Kidney epithelial cell (primary cell): ENCODE data around the gene CLRN3. TPM values are rescaled to one million over a fixed set of nuclear protein-coding genes. Genes with fewer than 3 reads are reported as not detected.

Experiments used
- DNase-seq: peaks from one replicate; pipeline ENCODE4 v3.0.0-alpha.2; 2010; ENCODE audit warnings: low read depth
- H3K27me3 ChIP-seq: 2 replicates; pipeline ENCODE4 v1.6.0; 2011; ENCODE audit warnings: low read length; ENCODE audit not compliant: control insufficient read depth, insufficient read depth
- H3K36me3 ChIP-seq: 2 replicates; pipeline ENCODE4 v1.5.1; 2011; ENCODE audit warnings: low read length; ENCODE audit not compliant: control insufficient read depth, insufficient read depth
- H3K4me3 ChIP-seq: 2 replicates; pipeline ENCODE4 v1.5.1; 2011; ENCODE audit warnings: low read depth, mild to moderate bottlenecking, control low read depth, low read length
- CTCF ChIP-seq: IDR thresholded peaks from 2 replicates; pipeline ENCODE4 v1.5.1; 2011; ENCODE audit warnings: mild to moderate bottlenecking, moderate library complexity, low read length, control low read depth, inconsistent platforms; ENCODE audit not compliant: insufficient read depth, poor library complexity, severe bottlenecking
- total RNA-seq: library from RNA; depleted of rRNA; stranded (reverse); fragments of >200 nt; gene quantifications from 2 replicates; pipeline ENCODE4 v1.2.3, GENCODE V29; 2015

Gene CLRN3
- total RNA-seq, 1 donor from 2014 or later: not detected

GRCh38 chr10:127935071-127935561 is 42.4 kb upstream of the CLRN3 start:
- TF ChIP-seq CTCF: no peak
- H3K36me3 ChIP-seq: no peaks in the 10 kb centered on the region
- no peak overlapping the region for H3K4me3 ChIP-seq
- no peaks in the 10 kb centered on the region for H3K27me3 ChIP-seq
- DNase-seq: no peak

- Histone ChIP-seq H3K4me3 (no peak overlapping the region), H3K36me3 (no peaks in the 10 kb centered on the region), H3K27me3 (no peaks in the 10 kb centered on the region)
- DNase-seq: no peak
- no peak for TF ChIP-seq CTCF
These were observed 41.6 kb upstream of the CLRN3 start for GRCh38 chr10:127934383-127934782.

GRCh38 chr10:127933271-127933670 is 40.5 kb upstream of the CLRN3 start:
- TF ChIP-seq CTCF: no peak
- Histone ChIP-seq H3K4me3 (no peak overlapping the region), H3K27me3 (no peaks in the 10 kb centered on the region), H3K36me3 (no peaks in the 10 kb centered on the region)
- DNase-seq: no peak

GRCh38 chr10:127932521-127933270 is 40.0 kb upstream of the CLRN3 start:
- no peak for DNase-seq
- no peak for TF ChIP-seq CTCF
- Histone ChIP-seq H3K27me3 (no peaks in the 10 kb centered on the region), H3K4me3 (no peak overlapping the region), H3K36me3 (no peaks in the 10 kb centered on the region)

- no peak for TF ChIP-seq CTCF
- Histone ChIP-seq H3K27me3 (no peaks in the 10 kb centered on the region), H3K36me3 (no peaks in the 10 kb centered on the region), H3K4me3 (no peak overlapping the region)
- DNase-seq: no peak
These were observed 35.5 kb upstream of the CLRN3 start for GRCh38 chr10:127928021-127928806.
